GM11168 (cell line): Measurements from ENCODE around the gene NEDD8.
"Not testable (repeated sequence)": the region's sequence is repeated elsewhere in the genome, so short reads cannot be mapped to it uniquely, and the experiment has no call there.

Source experiments
- in situ Hi-C: fragments of 300-500 bp; cut with MboI; formaldehyde crosslinking; loops from one replicate; pipeline ENCODE4 v1.12.0; 2022; ENCODE audit warnings: low sequenced_read_pairs; ENCODE audit not compliant: unreplicated experiment

The NEDD8 gene

GRCh38 chr14:24250354-24250753 is 18.2 kb upstream of the NEDD8 start:
- in situ Hi-C loops, result no loop called here

GRCh38 chr14:24249230-24250021 is 17.3 kb upstream of the NEDD8 start:
- in situ Hi-C loops, result no loop called here

GRCh38 chr14:24247422-24247821 is 15.3 kb upstream of the NEDD8 start:
- in situ Hi-C loops, result no loop called here

- in situ Hi-C loops, result no loop called here
Measured at GRCh38 chr14:24246765-24247212, 14.6 kb upstream of the NEDD8 start.

- in situ Hi-C loops, result not testable (repeated sequence)
Measured at GRCh38 chr14:24245350-24245749, 13.2 kb upstream of the NEDD8 start.

GRCh38 chr14:24243336-24243836 is 11.2 kb upstream of the NEDD8 start:
- in situ Hi-C loops, result loop anchor here (5.0 kb wide), 1 partner anchor 54 kb away; the partner anchor contains the start of genes DHRS1 and NOP9

- in situ Hi-C loops, result loop anchor here (5.0 kb wide), 1 partner anchor 55 kb away; the partner anchor contains the start of genes DHRS1 and NOP9
Measured at GRCh38 chr14:24241829-24242443, 9.8 kb upstream of the NEDD8 start.

- in situ Hi-C loops, result loop anchor here (5.0 kb wide), 1 partner anchor 57 kb away; the partner anchor contains the start of genes DHRS1 and NOP9
Measured at GRCh38 chr14:24240110-24240918, 8.1 kb upstream of the NEDD8 start.

- in situ Hi-C loops, result no loop called here
Measured at GRCh38 chr14:24238527-24239037, 6.4 kb upstream of the NEDD8 start.

GRCh38 chr14:24238123-24238522 is 6.0 kb upstream of the NEDD8 start:
- in situ Hi-C loops, result no loop called here

- in situ Hi-C loops, result no loop called here
Measured at GRCh38 chr14:24237463-24237955, 5.3 kb upstream of the NEDD8 start.

GRCh38 chr14:24236689-24237462 is 4.7 kb upstream of the NEDD8 start:
- in situ Hi-C loops, result no loop called here

GRCh38 chr14:24235804-24236688 is 3.9 kb upstream of the NEDD8 start:
- in situ Hi-C loops, result no loop called here

GRCh38 chr14:24234095-24235005 is 2.2 kb upstream of the NEDD8 start:
- in situ Hi-C loops, result no loop called here

- in situ Hi-C loops, result no loop called here
Measured at GRCh38 chr14:24233538-24233866, 1.3 kb upstream of the NEDD8 start.

- in situ Hi-C loops, result no loop called here
Measured at GRCh38 chr14:24232645-24233537, 724 bp upstream of the NEDD8 start, which contains the start of gene GMPR2. GMPR2 (plus strand) TSS chr14:24232929; CDS start chr14:24233254, 325 bp downstream.
